Activated effector memory CD4-positive, alpha-beta T cell treated with Interleukin-2 at 50 U/mL for 16 hours (primary cell): ENCODE measurements around the gene NRDE2.

Source experiments
- DNase-seq: peaks from one replicate; pipeline ENCODE4 v3.0.0-alpha.2; 2020

The NRDE2 gene

GRCh38 chr14:90331497-90332270, at the start of gene NRDE2:
NRDE2 (minus strand) TSS chr14:90331941; CDS start chr14:90331904, 37 bp downstream.
- peak; percentile 91 for DNase-seq

DNA sequence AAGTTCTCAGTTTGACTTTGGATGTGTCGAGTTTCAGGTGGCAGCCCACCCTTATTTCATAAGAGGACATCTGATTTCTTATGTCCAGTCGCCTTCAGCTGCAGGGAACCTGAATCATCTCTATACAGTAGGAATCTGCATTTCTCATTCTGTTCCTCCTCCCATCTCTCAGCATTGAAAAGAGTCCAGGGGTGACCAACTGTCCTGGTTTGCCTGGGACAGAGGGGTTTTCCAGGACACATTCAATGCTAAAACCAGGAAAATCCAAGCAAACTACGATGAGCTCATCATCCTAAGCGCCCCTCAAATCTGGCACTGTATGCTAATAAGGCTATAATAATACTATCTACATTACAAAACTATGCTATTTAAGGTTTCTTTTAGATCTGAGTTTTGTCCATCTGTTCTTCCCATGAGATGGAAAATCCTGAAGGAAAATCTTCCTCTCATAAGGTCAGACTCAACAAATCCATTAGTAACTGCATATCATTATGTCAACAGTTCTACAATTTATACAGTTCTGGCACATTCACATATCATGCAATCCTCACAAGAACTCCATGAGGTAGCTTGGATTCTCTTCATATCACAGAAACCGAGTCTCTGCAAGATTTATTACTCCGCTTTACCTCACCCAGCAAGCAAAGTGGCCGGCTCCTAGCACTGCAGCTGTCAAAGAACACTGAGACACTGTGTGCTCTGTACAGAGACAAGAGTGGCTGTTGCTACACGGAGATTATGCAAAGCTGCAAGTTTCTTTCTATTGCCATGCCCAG, 49.5 kb upstream of the NRDE2 start:
- DNase-seq: no peak

- no peak for DNase-seq
Observed at GRCh38 chr14:90379106-90379505, 47.4 kb upstream of the NRDE2 start.

GRCh38 chr14:90378249-90378648, 46.5 kb upstream of the NRDE2 start:
- DNase-seq: no peak

GRCh38 chr14:90375934-90376333, 44.2 kb upstream of the NRDE2 start:
- DNase-seq: no peak

DNA sequence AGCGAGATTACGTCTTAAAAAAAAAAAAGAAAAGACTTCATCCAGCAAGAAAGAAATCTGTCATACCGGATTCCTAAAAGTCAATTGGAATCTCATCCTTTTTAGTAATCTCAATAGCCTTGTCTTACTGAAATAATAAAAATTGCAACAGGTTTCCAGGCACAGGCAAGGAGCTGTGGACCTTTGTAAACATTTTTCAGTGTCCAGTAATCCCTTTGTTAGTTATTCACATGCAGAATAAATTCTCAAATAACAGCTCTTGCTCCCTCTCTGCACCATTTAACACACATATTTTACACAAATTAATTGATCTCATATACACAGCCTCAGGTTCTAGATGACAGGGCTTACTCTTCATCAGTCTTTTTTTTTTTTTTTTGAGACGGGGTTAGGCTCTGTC, 43.1 kb upstream of the NRDE2 start:
- no peak for DNase-seq

- DNase-seq: no peak
Observed at GRCh38 chr14:90373887-90374286, 42.1 kb upstream of the NRDE2 start.

- no peak for DNase-seq
Observed at GRCh38 chr14:90368946-90369721, 37.4 kb upstream of the NRDE2 start.

GRCh38 chr14:90362558-90362896, 30.8 kb upstream of the NRDE2 start:
- DNase-seq: no peak

- DNase-seq: no peak
Observed at GRCh38 chr14:90361865-90362557, 30.3 kb upstream of the NRDE2 start.

DNA sequence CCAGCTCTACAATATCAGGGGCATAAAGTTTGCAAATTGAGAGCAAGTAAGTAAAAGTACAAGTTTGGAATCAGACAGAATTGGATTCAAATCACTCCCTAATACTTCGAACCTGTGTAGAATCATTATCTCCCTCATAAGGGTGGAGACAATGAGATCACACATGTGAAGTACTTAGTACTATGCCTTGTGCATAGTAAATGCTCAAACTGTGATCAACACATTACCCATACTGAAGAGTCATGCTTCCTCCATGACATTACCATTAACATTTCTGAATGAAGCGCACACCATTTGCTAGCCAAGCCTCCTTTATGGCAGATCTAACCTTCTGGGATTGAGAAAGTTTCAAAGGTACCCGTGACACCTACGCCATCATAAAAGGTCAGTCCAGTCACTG, 26.6 kb upstream of the NRDE2 start:
- no peak for DNase-seq

GRCh38 chr14:90356925-90357324, 25.2 kb upstream of the NRDE2 start:
- no peak for DNase-seq

DNA sequence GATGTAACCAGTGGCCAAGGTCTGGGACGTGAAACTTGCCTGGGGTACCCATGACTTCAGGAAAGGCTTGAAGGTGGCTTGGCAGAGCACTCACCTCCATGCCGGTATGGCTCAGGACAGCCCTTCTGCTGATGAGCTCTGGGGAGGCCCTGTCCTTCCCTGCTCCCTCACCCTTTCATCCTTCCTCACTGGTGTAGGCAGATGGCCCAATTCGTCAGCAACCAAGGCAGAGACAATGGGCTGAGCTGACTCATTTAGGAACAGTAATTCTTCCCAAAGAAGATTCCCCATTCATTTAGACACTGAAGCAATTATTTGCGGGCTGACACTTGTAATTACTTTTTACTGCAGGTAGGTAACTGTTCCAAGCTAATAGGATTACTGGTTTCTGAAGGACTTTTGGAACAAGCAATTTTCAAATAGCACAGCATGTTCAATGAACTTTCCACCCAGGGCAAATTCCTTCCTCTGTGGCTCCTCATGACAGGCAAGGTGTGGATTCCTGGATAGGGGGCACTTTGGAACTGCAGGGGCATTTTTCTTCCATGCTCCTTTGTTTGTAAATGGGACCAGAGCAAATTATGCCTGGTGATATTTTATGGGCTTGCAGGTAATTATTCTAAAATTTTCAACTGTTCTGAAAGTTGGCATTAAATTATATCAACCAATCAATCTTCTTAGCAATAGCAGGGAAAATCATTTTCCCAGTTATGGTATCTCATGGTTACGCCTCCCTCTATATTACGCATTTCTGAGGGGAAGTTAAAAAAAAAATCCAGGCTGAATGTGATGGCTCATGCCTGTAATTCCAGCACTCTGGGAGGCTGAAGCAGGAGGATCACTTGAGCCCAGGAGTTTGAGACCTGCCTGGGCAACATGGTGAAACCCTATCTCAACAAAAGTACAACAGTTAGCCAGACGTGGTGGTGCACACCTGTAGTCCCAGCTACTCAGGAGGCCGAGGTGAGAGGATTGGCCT, 24.1 kb upstream of the NRDE2 start:
- DNase-seq: no peak

- DNase-seq: no peak
Observed at GRCh38 chr14:90354551-90355298, 23.0 kb upstream of the NRDE2 start.

- no peak for DNase-seq
Observed at GRCh38 chr14:90349739-90350138, 18.0 kb upstream of the NRDE2 start.

DNA sequence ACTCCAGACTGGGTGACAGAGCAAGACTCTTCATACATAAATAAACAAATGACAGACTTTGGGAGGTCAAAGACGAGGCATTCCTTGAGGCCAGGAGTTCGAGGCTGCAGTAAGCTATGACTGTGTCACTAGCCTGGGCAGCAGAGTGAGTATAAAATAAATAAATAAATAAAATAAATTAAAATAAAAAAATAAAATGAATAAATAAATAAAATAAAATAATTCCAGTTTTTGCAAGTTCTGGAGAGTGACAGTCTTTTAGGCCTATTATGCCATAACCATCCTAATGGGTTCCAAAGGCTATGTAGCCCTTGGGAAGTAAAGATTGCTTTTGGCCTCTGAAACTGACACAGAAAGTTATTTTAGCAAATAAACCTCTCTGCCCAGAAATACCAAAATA, 16.5 kb upstream of the NRDE2 start:
- no peak for DNase-seq

DNA sequence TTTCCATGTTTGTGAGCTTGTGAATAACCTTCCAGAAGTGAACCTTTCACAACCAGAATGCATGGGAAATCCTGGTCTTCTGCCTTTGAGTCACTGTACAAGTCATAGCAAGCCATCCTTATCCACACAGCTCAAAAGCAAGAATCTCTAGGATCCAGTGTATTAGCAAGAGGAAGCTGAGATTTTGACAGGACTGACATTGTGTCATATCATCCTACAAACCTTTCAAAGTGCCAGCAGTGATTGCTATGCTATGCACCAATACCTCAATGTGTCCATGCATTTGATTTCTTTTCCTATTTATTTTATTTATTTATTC, 13.5 kb upstream of the NRDE2 start:
- no peak for DNase-seq

- no peak for DNase-seq
Observed at GRCh38 chr14:90344331-90345238, 12.8 kb upstream of the NRDE2 start.

DNA sequence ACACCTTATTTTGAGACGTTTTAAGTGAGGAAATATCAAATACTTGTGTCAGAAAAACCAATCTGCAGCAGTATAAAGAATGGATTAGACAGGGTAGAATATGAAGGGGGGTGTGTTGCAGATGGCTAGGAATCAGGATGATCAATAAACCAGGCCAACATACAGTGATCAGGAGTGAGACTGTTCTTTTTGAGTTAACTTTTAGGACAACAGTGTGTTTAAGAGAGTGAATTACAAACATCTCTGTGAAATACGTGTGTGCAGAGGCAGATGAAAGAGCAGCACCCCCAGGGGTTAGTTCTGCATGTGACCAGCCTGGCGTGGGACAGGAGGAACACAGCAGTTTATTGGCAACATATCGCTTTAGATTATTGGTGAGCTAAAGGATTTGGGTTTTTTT, 10.6 kb upstream of the NRDE2 start:
- DNase-seq: no peak

DNA sequence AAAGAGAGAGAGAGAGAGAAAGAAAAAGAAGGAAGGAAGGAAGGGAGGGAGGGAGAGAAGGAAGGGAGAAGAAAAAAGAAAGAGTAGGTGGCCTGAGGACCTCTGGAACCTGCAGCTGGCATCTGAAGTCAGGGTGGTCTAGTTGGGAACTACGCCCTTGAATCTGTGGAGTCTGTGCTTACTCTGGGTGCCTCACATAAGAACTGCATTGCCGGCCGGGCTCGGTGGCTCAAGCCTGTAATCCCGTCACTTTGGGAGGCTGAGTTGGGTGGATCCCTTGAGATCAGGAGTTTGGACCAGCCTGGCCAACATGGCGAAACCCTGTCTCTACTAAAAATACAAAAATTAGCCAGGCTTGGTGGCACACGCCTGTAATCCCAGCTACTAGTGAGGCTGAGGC, 10.0 kb upstream of the NRDE2 start:
- DNase-seq: no peak
